K562 (cell line): ENCODE measurements around the gene EVA1B. TPM values are rescaled to one million over a fixed set of nuclear protein-coding genes. Genes with fewer than 3 reads are reported as not detected.
A peak's percentile ranks its signal among the peaks of the same experiment; 100 is the strongest.

Source experiments
- CBX1 ChIP-seq: sonication (generic); IDR thresholded peaks from 2 replicates; pipeline ENCODE4 v1.6.1; 2016; ENCODE audit warnings: antibody characterized with exemption, low read depth, mild to moderate bottlenecking
- CBX3 ChIP-seq, 2 experiments: IDR thresholded peaks; 1 replicate in 1 of 2; 2 replicates in 1 of 2; pipeline ENCODE4 v1.6.1; 2012; ENCODE audit warnings: inconsistent platforms in 2 of 2, low read length in 2 of 2, borderline replicate concordance in 1 of 2, control low read depth in 1 of 2
- CREM ChIP-seq: IDR thresholded peaks from 2 replicates; pipeline ENCODE4 v1.6.1; 2014; ENCODE audit warnings: antibody characterized with exemption, low read depth
- E2F3 ChIP-seq: fragments of 250-450 bp; sonication (Bioruptor Pico); IDR thresholded peaks from 2 replicates; pipeline ENCODE4 v1.4.0; 2020; ENCODE audit warnings: mild to moderate bottlenecking
- HMBOX1 ChIP-seq: sonication (generic); IDR thresholded peaks from 2 replicates; pipeline ENCODE4 v1.6.1; 2016
- HNRNPH1 ChIP-seq: fragments of 200-400 bp; formaldehyde crosslinking; optimal IDR thresholded peaks from 2 replicates; pipeline ENCODE3; 2017; ENCODE audit warnings: low read depth, mild to moderate bottlenecking, low read length, moderate library complexity
- KDM1A ChIP-seq, 2 experiments: fragments of 450-650 bp; IDR thresholded peaks; 2 replicates each; pipeline ENCODE4 v1.6.1; 2016; ENCODE audit warnings: mild to moderate bottlenecking in 2 of 2
- MYC ChIP-seq, 2 experiments: fragments of 250-450 bp in 1 of 2; sonication (Bioruptor Pico) in 1 of 2; IDR thresholded peaks; 2 replicates each; pipeline versions ENCODE4 v1.5.1 to v1.6.1; 2012 to 2021; ENCODE audit warnings: low read depth in 2 of 2, borderline replicate concordance in 1 of 2, improper control_type of control experiment in 1 of 2, low read length in 1 of 2, mild to moderate bottlenecking in 1 of 2, moderate library complexity in 1 of 2
- POLR2G ChIP-seq: fragments of 200-400 bp; formaldehyde crosslinking; IDR thresholded peaks from 2 replicates; pipeline ENCODE4 v1.6.1; 2017; ENCODE audit warnings: low read depth, mild to moderate bottlenecking, antibody characterized with exemption, low read length, moderate library complexity
- PRMT5 ChIP-seq: sonication (generic); formaldehyde crosslinking; IDR thresholded peaks from 2 replicates; pipeline ENCODE4 v1.5.0; 2020; ENCODE audit warnings: missing genetic modification reagents
- SNAPC5 ChIP-seq: fragments of 250-450 bp; sonication (Bioruptor Pico); IDR thresholded peaks from 2 replicates; pipeline ENCODE4 v1.8.0; 2021; ENCODE audit warnings: moderate library complexity, mild to moderate bottlenecking, inconsistent platforms
- SREBF2 ChIP-seq: sonication (generic); formaldehyde crosslinking; IDR thresholded peaks from 2 replicates; pipeline ENCODE4 v1.4.0; 2020; ENCODE audit warnings: mild to moderate bottlenecking, missing genetic modification reagents
- THAP12 ChIP-seq: fragments of 250-450 bp; sonication (Bioruptor Pico); IDR thresholded peaks from 2 replicates; pipeline ENCODE4 v1.9.0; 2021; ENCODE audit warnings: mild to moderate bottlenecking, inconsistent platforms
- ZNF561 ChIP-seq: fragments of 450-650 bp; formaldehyde crosslinking; conservative IDR thresholded peaks from 2 replicates; pipeline ENCODE4 v1.4.0; 2020; ENCODE audit warnings: mild to moderate bottlenecking, moderate library complexity
- ZNF785 ChIP-seq: fragments of 250-450 bp; sonication (Bioruptor Pico); IDR thresholded peaks from 2 replicates; pipeline ENCODE4 v1.4.0; 2020; ENCODE audit warnings: mild to moderate bottlenecking
- polyA plus RNA-seq, 8 experiments: library from polyadenylated mRNA; depleted of rRNA in 4 of 8; stranded (reverse) in 5 of 8; unstranded in 3 of 8; fragments of >200 nt; fragmentation: Nextera tagmentation in 2 of 8; fragmentation: Illumina TruSeq in 1 of 8; extraction: Ambion mirVana in 2 of 8; extraction: Trizol in 1 of 8; gene quantifications; 2 replicates each; pipeline versions ENCODE4 v1.2.1 to v1.2.3, GENCODE V29; 2011 to 2014; ENCODE audit warnings: inconsistent platforms in 1 of 8, missing spikeins in 1 of 8
- total RNA-seq, 7 experiments: library from RNA; depleted of rRNA in 6 of 7; stranded (reverse); fragments of >200 nt in 6 of 7; fragmentation: Illumina TruSeq in 2 of 7; extraction: Trizol in 2 of 7; gene quantifications; 2 replicates each; pipeline versions ENCODE4 v1.2.1 to v1.2.3, GENCODE V29; 2011 to 2021; ENCODE audit warnings: low replicate concordance in 1 of 7
- TF ChIP-seq, protein P1 (sequence below), 2 experiments: fragments of 150-350 bp in 1 of 2; IDR thresholded peaks; 2 replicates each; pipeline ENCODE4 v1.6.1; 2012 to 2016; ENCODE audit warnings: low read depth in 2 of 2, low read length in 2 of 2, mild to moderate bottlenecking in 1 of 2, moderate library complexity in 1 of 2
- TF ChIP-seq, protein P2 (sequence below): fragments of 450-650 bp; IDR thresholded peaks from 2 replicates; pipeline ENCODE4 v1.6.1; 2018; ENCODE audit not compliant: partially characterized antibody

The EVA1B gene
- total and polyA plus RNA-seq, 9 of the 15 experiments (the other 6 are each of a cell fraction or from before 2014, with no cell fraction given), result 0.08 to 65.7 (median 2.4) TPM

GRCh38 chr1:36306902-36307456 lies 16.5 kb downstream of the EVA1B start (continued):
- TF ChIP-seq, protein P1, sequence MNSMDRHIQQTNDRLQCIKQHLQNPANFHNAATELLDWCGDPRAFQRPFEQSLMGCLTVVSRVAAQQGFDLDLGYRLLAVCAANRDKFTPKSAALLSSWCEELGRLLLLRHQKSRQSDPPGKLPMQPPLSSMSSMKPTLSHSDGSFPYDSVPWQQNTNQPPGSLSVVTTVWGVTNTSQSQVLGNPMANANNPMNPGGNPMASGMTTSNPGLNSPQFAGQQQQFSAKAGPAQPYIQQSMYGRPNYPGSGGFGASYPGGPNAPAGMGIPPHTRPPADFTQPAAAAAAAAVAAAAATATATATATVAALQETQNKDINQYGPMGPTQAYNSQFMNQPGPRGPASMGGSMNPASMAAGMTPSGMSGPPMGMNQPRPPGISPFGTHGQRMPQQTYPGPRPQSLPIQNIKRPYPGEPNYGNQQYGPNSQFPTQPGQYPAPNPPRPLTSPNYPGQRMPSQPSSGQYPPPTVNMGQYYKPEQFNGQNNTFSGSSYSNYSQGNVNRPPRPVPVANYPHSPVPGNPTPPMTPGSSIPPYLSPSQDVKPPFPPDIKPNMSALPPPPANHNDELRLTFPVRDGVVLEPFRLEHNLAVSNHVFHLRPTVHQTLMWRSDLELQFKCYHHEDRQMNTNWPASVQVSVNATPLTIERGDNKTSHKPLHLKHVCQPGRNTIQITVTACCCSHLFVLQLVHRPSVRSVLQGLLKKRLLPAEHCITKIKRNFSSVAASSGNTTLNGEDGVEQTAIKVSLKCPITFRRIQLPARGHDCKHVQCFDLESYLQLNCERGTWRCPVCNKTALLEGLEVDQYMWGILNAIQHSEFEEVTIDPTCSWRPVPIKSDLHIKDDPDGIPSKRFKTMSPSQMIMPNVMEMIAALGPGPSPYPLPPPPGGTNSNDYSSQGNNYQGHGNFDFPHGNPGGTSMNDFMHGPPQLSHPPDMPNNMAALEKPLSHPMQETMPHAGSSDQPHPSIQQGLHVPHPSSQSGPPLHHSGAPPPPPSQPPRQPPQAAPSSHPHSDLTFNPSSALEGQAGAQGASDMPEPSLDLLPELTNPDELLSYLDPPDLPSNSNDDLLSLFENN (IDR thresholded peaks at IDR 0.05; ENCODE audit: low read depth in 2 of 2, low read length in 2 of 2), result no peak
- TF ChIP-seq ZNF561 (CRISPR knock-in tag) (no peak), KDM1A (IDR thresholded peaks at IDR 0.05) (peak in 1 of 2 experiments; percentile 57; a peak in 1 of 4 replicates), SNAPC5 (no peak), THAP12 (CRISPR knock-in tag) (no peak), SREBF2 (CRISPR knock-in tag) (no peak), E2F3 (CRISPR knock-in tag) (no peak), HNRNPH1 (no peak), PRMT5 (CRISPR knock-in tag) (no peak), HMBOX1 (no peak), POLR2G (peak; percentile 88), CBX3 (IDR thresholded peaks at IDR 0.05; ENCODE audit: borderline replicate concordance in 1 of 2, low read length in 2 of 2) (no peak), ZNF785 (CRISPR knock-in tag) (no peak), CBX1 (no peak), CREM (peak; percentile 49; the same call in 1 of the 2 replicates), MYC (IDR thresholded peaks at IDR 0.05; ENCODE audit: low read depth, low read length) (no peak; the same call in 1 of the 2 replicates), MYC (CRISPR knock-in tag; IDR thresholded peaks at IDR 0.05; ENCODE audit: borderline replicate concordance, low read depth) (no peak)
- TF ChIP-seq, protein P2, sequence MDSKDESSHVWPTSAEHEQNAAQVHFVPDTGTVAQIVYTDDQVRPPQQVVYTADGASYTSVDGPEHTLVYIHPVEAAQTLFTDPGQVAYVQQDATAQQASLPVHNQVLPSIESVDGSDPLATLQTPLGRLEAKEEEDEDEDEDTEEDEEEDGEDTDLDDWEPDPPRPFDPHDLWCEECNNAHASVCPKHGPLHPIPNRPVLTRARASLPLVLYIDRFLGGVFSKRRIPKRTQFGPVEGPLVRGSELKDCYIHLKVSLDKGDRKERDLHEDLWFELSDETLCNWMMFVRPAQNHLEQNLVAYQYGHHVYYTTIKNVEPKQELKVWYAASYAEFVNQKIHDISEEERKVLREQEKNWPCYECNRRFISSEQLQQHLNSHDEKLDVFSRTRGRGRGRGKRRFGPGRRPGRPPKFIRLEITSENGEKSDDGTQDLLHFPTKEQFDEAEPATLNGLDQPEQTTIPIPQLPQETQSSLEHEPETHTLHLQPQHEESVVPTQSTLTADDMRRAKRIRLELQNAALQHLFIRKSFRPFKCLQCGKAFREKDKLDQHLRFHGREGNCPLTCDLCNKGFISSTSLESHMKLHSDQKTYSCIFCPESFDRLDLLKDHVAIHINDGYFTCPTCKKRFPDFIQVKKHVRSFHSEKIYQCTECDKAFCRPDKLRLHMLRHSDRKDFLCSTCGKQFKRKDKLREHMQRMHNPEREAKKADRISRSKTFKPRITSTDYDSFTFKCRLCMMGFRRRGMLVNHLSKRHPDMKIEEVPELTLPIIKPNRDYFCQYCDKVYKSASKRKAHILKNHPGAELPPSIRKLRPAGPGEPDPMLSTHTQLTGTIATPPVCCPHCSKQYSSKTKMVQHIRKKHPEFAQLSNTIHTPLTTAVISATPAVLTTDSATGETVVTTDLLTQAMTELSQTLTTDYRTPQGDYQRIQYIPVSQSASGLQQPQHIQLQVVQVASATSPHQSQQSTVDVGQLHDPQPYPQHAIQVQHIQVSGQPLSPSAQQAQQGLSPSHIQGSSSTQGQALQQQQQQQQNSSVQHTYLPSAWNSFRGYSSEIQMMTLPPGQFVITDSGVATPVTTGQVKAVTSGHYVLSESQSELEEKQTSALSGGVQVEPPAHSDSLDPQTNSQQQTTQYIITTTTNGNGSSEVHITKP, result peak; percentile 68
